Stimulated activated CD8-positive, alpha-beta memory T cell treated with anti-CD3 and anti-CD28 coated beads, Interleukin-4, amount 100 ng/mL, for 24 hours (primary cell): ENCODE data around the gene EDA2R.

Experiments
- DNase-seq: peaks from one replicate; pipeline ENCODE4 v3.0.0-alpha.2; 2020; ENCODE audit warnings: low read depth

The EDA2R gene

DNA sequence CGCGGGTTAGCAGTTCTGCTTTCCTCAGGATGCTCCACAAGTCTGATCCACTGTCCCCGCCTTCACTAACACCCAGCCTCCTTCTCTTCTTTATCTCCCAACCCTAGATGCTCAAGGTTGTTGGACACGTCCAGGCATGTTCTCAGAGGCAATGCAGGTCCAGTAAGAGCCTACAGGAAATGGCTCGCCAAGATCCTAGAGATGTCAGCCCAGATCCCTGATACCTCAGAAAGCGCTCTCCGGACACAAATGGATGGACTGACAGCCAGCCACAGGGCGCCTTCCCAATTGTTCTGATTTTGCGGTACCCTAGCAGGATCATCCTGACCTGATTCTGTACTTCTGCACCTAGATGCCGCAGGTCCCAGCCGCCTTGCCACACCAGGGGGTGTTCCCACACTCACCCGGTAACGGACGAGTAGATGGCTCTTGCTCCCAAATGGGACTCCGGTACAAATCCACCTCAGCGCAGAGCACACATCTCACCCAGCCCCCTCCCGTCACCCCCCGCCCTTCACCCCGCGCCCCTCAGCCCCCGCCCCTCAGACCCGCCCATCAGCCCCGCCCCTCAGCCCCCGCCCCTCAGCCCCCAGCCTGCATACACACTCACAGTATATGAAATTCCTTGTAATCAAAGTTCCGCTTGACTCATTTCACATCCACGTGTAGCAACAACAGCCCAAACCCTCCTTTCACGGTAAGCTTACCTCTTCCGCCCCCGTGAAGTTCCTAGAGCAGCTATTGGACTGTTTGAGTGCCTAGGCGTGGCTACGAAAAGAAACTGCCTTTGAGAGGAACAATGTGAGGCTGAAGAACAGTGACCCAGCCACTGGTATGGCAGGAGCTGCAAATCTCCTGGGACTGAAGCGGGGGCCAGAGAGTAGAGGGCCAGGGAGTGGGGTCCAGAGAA lies at the start of gene EDA2R:
TSS of gene EDA2R (minus strand) at position 488 of the 910 bp plus-strand sequence. CDS start 23,058 bp downstream, outside the sequence.
- no peak for DNase-seq

GRCh38 chrX:66684196-66684595 lies 45.3 kb upstream of the EDA2R start:
- no peak for DNase-seq

DNA sequence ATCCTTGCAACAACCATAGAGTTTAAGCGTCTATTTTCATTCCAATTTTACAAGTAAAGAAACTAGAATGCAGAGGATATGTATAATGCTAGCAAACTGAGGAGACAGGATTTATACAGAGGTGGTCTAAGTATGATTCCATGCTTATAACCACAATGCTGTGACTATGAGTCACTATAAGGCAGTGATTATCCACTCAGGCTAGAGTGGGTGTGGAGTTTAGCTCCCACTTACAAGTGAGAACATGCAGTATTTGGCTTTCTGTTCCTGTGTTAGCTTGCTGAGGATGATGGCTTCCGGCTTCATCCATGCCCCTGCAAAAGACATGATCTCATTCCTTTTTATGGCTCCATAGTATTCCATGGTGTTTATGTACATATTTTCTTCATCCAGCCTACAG lies 41.6 kb upstream of the EDA2R start:
- DNase-seq: no peak

DNA sequence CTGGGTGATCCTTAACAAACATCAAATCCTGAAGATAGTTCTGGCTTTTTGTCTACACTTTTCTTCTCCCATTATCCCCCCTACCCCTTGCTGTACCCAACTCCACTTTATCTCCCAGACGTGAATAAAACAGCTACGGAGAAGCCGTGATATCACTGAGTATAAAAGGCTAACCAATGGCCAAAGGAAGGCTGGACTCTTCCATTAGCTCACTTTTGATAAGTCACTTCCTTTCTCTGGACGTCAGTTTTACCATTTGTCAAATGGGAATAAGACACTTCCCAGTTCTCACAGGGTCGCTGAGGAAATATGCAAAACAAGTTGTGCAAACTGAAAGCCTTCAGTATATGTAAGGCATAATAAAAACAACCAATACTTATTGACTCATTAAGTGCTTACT lies 38.6 kb upstream of the EDA2R start:
- no peak for DNase-seq

DNA sequence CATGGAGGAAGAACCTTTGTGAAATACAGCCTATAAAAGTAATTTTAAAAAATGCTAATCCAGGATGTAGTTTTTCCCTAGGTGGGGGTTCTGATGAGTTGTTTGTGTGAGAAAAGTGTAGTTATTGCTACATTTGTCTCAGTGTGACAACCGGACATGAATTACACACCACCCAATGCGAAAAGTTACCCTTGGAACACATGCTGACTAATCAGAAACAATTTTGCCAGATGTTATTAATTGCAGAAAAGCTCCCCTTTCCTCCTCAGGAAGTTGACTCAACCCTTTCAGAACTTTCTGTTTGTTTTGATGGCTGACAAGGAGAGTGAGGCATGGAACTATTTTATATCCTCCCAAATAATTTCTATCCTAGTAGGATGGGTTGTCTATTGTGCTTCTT lies 38.1 kb upstream of the EDA2R start:
- DNase-seq: no peak

GRCh38 chrX:66676413-66676812 lies 37.5 kb upstream of the EDA2R start:
- DNase-seq: no peak

GRCh38 chrX:66675541-66675940 lies 36.7 kb upstream of the EDA2R start:
- no peak for DNase-seq

DNA sequence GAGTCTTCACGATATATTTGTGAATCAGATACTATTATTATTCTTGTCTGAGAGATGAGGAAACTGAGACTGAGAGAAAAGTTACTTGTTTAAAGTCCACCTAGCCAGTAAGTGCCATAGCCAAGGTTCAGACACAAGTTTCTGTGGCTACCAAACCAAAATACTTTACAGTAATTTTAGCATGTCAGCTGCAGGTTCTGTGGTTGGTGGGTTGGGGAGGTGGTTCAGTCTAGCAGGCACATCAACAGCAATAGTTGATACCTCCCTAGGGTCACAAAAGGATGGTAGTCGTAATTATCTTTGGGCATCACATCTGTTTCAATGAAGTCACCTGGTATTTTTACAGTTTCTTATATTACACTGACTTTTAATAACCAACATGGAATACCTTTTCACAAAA lies 35.6 kb upstream of the EDA2R start:
- no peak for DNase-seq

GRCh38 chrX:66672106-66672505 lies 33.2 kb upstream of the EDA2R start:
- no peak for DNase-seq

GRCh38 chrX:66654411-66654810 lies 15.5 kb upstream of the EDA2R start:
- no peak for DNase-seq

DNA sequence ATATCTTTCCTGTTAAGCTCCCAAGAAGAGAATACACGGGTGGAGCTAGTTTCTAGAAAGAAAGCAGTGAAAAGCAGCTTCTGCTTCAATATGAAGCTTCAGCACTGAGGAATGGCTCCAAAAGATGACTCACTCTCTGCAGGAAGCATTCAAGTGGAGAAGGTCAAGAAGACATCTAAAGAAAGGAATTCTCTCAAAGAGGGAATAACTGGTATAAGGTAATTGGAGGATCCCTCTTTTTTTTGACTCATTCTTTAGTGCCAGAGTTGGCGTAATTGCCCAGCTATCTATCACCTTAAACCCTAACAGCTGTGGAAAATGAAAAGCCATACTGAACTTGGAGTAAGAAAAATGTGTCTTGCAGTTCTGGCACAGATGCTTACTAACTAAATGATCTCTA lies 3.5 kb downstream of the EDA2R start:
- no peak for DNase-seq

DNA sequence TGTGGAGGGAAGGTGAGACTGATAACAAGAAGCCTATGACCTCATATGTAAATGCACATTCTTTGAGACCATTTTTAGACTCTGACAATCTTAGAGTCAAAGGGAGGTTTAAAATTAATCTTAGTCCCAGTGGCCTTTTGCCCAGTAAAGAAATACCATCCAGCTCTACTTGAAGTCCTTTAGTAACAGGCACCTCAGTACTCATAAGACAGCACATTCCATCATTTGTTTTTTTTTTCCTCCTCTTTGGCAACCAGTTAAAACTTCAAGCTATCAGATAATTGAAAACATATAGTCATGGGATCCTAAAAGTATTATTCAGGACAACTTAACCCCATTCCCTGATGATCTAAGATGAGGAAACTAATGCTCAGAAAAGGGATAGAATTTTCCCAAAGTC lies 4.6 kb downstream of the EDA2R start:
- no peak for DNase-seq

DNA sequence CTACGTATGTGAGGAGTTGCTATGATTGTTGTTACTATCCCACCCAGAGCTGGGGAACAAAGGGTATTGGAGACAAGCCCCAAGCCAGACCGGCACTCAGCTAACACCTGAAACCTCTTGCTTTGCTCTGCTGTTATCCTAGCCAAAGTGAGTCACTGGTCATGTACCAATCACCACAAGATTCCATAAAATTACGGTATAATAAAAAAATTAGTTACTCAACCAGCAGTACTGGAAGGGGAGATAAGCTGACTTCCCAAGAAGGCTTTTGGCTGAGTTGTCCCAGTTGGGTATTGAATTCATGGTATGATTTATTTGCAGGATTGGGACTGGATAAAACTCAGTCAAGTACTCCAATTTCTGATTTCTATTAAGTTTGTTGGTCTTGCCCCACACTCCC lies 5.3 kb downstream of the EDA2R start:
- no peak for DNase-seq

DNA sequence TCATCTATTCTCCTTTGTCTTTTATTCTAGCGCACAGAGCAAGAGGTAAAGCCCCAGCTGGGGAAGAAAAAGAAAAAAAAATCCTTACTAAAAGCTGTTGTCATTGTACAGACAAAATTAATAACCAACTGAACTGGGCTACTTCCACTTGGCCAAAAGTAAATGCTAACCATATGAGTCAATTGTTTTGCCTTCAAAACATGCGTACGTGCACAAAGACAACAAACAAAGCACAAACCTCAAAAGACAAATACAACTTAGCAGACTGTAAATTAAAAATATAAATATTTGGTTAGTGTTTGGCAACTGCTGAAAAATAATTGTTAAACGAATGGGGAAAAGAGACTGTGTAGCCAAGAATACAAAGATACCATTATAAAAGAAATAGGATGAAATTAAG lies 5.9 kb downstream of the EDA2R start:
- DNase-seq: no peak

DNA sequence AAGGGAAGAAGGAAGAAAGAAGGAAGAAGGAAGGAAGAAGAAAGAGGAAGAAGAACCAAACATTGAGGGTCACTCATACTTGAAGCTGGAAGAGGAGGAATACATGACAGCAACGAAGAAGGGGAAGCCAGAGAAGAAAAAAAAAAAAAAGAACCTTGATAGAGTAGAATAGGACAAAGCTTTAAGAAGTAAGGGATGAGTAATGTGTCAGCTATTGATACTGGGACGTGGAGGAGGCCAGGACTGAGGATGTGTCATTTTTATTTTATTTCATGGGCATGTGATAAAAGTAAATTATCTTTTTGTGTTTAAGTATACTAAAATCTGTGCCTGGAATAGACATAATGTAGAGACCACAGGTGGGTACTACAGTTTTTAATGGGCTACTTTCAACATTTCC lies 6.4 kb downstream of the EDA2R start:
- no peak for DNase-seq

DNA sequence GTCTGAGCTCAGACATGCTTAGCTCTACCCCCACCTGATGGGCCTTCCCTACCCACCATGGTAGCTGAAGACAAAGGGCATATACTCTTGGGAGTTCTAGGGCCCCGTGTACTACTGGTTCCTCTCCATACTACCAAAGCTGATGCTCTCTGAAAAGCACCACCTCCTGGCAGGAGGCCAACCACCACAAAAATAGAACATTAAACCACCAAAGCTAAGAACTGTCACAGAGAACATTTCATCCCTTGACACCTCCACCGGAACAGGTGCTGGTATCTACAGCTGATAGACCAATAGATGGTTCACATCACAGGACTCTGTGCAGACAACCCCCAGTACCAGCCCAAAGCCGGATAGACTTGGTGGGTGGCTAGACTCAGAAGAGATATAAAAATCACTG lies 13.4 kb downstream of the EDA2R start:
- no peak for DNase-seq

- DNase-seq: no peak
Observed at GRCh38 chrX:66622209-66622608, 16.7 kb downstream of the EDA2R start.

DNA sequence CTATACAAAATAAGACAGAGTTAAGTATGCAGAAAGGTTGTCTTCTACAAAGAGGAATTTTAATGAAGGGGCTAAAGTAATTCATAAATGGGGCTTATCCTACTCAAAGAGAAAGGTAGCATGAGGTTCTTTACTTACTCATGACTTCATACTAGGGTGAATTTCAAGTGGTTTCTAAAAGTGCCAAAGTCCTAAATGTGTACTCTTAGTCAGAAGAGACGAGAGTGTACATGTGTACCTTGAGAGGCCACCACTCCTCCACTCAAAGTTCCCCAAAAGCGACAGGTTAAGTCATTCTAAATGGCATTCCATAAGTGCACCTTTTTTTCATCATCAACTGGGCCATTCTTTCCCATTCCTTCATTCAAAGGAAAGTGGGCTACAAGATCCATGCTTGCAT lies 21.9 kb downstream of the EDA2R start:
- DNase-seq: no peak

GRCh38 chrX:66602381-66602938 lies 36.4 kb downstream of the EDA2R start:
- no peak for DNase-seq

GRCh38 chrX:66601522-66601921 lies 37.4 kb downstream of the EDA2R start:
- DNase-seq: no peak

DNA sequence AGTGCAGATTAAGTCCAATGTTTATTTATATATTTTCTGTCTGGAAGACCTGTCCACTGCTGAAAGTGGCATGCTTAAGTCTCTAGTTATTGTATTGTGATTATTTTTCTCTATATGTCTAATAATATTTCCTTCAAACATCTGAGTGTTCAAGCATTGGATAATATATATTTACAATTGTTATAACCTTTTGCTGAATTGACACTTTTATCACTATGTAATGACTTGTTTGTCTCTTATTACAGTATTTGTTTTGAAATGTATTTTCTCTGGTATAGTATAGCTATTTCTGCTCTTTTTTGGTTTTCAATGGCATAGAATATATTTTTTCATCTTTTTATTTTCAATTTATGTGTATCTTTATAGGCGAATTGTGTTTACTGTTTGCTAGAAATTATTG lies 59.7 kb downstream of the EDA2R start:
- no peak for DNase-seq

DNA sequence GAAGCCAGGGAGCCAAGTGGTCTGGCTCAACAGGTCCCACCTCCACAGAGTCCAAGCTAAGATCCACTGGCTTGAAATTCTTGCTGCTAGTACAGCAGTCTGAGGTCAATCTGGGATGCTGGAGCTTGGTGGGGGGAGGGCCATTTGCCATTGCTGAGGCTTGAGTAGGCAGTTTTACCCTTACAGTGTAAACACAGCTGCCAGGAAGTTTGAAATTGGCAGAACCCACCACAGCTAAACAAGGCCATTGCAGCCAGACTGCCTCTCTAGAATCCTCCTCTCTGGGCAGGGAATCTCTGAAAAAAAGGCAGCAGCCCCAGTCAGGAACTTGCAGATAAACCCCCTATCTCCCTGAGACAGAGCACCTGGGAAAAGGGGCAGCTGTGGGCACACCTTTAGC lies 84.9 kb downstream of the EDA2R start:
- DNase-seq: no peak

DNA sequence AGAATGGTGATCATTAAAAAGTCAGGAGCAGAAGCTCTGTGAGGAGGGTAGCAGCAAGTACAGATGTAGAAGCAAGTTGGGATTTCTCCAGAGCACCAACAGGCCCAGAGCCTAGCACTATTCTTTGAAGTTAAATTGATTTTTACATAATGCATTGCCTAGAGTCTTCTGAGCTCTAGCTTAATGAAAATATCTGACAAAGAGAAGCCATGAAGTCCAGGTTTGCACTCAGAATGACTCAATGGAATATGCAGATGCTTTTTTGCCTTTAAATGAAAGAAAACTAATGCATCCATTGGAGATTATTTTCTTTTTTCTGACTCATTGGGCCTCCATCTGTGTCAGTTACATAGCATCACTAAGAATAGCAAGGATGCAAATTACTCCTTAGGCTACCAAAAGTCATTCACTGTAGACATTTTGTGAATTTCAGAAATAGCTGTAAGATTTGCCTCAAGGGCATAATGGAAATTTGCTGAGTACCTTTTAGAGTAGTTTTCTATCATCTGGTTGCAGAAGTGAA lies 91.0 kb downstream of the EDA2R start:
- no peak for DNase-seq
